ENCODE data around the gene CFAP161.

DNA sequence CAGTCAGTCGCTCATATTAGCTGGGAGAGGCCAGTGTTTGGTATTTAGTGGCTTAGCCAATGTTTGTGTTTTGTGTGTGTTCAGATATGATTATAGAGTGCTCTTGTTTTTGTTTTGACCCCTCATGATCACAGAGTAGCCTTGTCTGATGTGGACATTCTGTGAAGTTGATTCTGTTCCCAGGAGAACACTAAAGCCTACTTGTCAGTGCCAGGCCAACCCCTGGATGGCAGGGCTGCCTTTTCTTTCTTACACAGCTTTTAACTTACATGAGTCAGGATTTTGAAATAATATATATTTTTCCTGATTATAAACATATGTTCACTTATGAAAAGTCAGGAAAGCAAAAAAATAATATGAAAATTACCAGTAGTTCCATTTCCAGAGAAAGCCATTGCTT lies 11.9 kb downstream of the CFAP161 start:
- TF ChIP-seq, protein P1, sequence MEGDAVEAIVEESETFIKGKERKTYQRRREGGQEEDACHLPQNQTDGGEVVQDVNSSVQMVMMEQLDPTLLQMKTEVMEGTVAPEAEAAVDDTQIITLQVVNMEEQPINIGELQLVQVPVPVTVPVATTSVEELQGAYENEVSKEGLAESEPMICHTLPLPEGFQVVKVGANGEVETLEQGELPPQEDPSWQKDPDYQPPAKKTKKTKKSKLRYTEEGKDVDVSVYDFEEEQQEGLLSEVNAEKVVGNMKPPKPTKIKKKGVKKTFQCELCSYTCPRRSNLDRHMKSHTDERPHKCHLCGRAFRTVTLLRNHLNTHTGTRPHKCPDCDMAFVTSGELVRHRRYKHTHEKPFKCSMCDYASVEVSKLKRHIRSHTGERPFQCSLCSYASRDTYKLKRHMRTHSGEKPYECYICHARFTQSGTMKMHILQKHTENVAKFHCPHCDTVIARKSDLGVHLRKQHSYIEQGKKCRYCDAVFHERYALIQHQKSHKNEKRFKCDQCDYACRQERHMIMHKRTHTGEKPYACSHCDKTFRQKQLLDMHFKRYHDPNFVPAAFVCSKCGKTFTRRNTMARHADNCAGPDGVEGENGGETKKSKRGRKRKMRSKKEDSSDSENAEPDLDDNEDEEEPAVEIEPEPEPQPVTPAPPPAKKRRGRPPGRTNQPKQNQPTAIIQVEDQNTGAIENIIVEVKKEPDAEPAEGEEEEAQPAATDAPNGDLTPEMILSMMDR (IDR thresholded peaks at IDR 0.05), result no peak
- no peak for TF ChIP-seq SIN3A (IDR thresholded peaks at IDR 0.05; ENCODE audit: borderline replicate concordance, insufficient read depth, low read depth, low read length)
- TF ChIP-seq TCF7L2 (IDR thresholded peaks at IDR 0.05; ENCODE audit: low read depth, low read length), result no peak
